Caki2 (cell line): Measurements from ENCODE around the gene BMERB1. TPM values are rescaled to one million over a fixed set of nuclear protein-coding genes. Genes with fewer than 3 reads are reported as not detected.

ENCODE experiments used
- DNase-seq: peaks from one replicate; pipeline ENCODE4 v3.0.0-alpha.2; 2015; ENCODE audit warnings: low read depth
- in situ Hi-C: cut with HindIII; loops from 2 replicates; pipeline ENCODE4 v1.10.0; 2016; ENCODE audit warnings: low sequenced_read_pairs, low pct_unique_long_range_greater_than_20kb, mixed read lengths
- total RNA-seq: library from RNA; depleted of rRNA; stranded (reverse); fragments of >200 nt; shearing (Covaris generic); gene quantifications from 2 replicates; pipeline ENCODE4 v1.2.3, GENCODE V29; 2014; ENCODE audit warnings: low replicate concordance

The BMERB1 gene
- total RNA-seq, 1 experiment from 2014 or later, result 68.5 TPM

GRCh38 chr16:15509593-15510535 lies 75.5 kb downstream of the BMERB1 start:
- peak; percentile 61 for DNase-seq

DNA sequence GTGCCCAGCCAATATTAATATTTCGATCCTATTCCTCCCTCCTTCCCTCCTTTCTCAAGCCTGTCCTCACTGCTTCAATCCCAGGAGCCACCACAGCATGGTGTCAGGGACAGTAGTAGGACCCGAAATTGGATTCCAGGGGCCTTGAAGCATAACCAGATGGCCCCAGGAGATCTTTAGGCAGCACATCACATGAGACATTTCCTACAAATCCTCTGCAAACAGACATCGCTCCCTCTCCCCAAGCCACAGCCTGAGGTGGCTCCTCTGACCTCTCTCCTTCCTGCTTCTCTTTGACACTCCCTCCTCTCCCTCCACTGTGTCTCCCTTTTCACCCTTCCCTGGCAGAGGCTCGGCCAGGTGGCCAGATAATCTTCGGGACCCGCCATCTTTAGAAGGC lies 76.6 kb downstream of the BMERB1 start:
- in situ Hi-C loops, result loop anchor here (25.0 kb wide), 1 partner anchor 99 kb away; no protein-coding TSS in a partner anchor
- peak; percentile 42 for DNase-seq

More at GRCh38 chr16:15509593-15510535, 75.5 kb downstream of the BMERB1 start:
- in situ Hi-C loops, result loop anchor here (25.0 kb wide), 1 partner anchor 98 kb away; no protein-coding TSS in a partner anchor

GRCh38 chr16:15511759-15512487 lies 77.5 kb downstream of the BMERB1 start:
- DNase-seq, result no peak
- in situ Hi-C loops, result loop anchor here (25.0 kb wide), 1 partner anchor 100 kb away; no protein-coding TSS in a partner anchor

DNA sequence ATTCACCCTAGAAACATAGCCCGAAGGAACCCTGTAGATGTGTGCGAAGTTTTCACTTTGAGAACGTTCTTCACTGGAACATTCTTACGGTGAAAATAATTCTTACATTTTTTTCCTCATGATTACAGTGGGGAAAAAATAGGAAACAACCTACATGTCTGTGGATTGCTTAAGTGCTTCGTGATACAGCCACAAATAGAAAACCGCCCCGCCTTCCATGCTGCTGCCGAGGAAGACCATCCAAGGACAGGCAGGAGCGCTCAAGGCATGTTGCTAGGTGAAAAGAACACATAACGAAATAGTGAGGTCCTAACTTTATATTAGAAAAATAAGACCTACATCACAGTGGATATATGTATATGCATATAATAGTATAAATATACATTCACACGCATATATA lies 78.8 kb downstream of the BMERB1 start:
- in situ Hi-C loops, result loop anchor here (25.0 kb wide), 1 partner anchor 101 kb away; no protein-coding TSS in a partner anchor
- DNase-seq, result no peak

DNA sequence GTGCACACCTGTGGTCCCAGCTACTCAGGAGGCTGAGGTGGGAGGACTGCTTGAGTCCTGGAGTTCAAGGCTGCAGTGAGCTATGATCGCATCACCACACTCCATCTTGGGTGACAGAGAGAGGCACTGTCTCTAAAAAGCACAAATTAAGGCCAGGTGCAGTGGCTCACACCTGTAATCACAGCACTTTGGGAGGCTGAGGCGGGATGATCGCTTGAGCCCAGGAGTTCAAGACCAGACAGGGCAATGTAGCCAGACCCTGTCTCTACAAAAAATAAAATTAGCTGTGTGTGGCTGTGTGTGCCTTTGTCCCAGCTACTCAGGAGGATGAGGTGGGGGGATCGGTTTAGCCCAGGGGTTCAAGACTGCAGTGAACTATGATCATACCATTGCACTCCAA lies 81.6 kb downstream of the BMERB1 start:
- no peak for DNase-seq
- in situ Hi-C loops, result loop anchor here (25.0 kb wide), 1 partner anchor 104 kb away; no protein-coding TSS in a partner anchor

DNA sequence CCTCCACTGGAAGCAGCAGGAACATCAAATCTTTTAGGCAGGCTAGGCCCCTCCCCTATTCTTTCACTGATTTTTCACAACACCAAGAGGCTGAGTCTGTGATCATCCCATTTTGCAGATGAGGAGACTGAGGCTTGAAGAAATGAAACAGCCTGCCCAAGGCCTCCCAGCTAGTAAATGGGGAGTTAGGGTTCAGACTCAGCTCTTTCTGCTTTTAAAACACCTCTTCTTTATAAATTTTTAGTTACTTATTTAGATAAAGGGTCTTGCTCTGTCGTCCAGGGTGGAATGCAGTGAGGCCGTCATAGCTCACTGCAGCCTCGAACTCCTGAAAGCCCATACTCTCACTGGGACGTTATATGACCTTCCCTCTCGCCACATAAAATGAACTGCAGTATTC lies 82.2 kb downstream of the BMERB1 start:
- in situ Hi-C loops, result loop anchor here (25.0 kb wide), 1 partner anchor 104 kb away; no protein-coding TSS in a partner anchor
- DNase-seq, result no peak

DNA sequence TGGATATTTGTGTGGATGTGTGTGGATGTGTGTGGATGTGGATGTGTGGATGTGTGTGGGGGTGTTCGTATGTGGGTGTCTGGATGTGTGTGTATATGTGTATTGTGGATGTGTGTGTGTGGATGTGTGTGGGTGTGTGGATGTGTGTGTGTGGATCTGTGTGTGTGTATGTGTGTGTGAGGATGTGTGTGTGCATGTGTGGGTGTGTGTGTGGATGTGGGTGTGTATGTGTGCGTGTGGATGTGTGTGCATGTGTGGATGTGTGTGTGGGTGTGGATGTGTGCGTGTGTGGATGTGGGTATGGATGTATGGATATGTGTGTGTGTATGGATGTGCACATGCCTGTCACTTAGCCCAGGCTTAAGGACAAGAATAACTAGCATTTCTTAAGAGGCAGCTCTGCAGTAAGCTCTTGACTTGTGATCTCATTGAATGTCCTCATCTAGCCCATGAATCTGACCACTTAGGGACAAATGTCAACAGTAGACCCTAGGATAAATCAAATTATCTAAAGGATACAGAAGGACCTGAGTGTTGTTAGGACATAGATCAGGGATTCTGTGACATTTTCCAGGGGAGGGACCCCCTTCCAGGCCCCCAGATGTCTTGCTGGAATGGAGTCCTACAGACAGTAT lies 83.5 kb downstream of the BMERB1 start:
- DNase-seq, result no peak
- in situ Hi-C loops, result loop anchor here (25.0 kb wide), 1 partner anchor 106 kb away; no protein-coding TSS in a partner anchor

DNA sequence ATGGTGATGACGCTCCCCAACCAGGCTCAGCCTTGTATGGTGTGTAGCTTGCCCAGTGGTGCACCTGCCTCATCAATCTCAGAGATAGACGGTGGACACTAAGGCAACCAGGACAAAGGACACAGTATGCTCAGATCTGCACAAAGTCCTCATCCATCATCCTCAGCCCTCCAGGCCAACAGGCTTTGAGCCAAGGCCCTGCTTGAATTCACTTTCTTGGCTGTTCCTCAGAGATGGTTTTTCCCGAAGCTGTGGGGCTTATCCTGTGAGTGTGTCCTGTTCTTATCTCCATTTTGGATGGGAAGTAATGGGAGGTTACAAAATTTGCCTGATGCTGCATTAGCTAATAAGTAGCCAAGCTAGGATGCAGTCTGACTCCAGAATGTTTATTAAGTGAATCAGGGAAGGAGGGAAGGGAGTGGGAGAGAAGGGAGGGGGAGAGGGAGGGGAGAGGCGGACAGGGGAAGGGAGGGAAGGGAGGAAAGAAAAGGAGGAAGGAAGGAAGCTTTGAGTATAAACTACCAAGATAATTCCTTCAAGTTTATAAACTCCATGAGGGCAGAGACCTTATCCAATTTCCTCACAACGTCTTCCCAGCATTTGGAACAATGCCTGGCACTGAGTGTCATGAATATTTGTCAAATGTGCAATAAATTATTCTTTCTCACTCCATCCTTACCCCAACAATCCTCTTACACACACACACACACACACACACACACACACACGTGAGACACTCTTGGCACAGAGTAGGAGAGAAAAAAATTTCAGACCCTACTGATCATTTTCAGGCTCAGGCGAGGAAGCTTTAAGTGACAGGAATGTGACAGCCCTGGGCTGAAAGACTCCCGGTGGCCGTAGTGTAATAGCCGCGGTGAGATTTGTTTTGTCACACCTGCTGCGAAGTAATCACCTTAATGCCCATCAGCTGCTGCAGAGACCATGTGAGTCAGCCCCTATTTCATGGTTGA lies 84.3 kb downstream of the BMERB1 start:
- peak; percentile 92 for DNase-seq
- in situ Hi-C loops, result loop anchor here (25.0 kb wide), 1 partner anchor 106 kb away; no protein-coding TSS in a partner anchor

- in situ Hi-C loops, result loop anchor here (25.0 kb wide), 1 partner anchor 107 kb away; no protein-coding TSS in a partner anchor
- no peak for DNase-seq
Measured at GRCh38 chr16:15519790-15520189, 85.4 kb downstream of the BMERB1 start.

GRCh38 chr16:15521390-15521757 lies 87.0 kb downstream of the BMERB1 start:
- in situ Hi-C loops, result loop anchor here (25.0 kb wide), 1 partner anchor 109 kb away; no protein-coding TSS in a partner anchor
- DNase-seq, result no peak

- in situ Hi-C loops, result loop anchor here (25.0 kb wide), 1 partner anchor 110 kb away; no protein-coding TSS in a partner anchor
Measured at GRCh38 chr16:15521758-15522509, 87.5 kb downstream of the BMERB1 start.

GRCh38 chr16:15523092-15523541 lies 88.7 kb downstream of the BMERB1 start:
- no peak for DNase-seq
- in situ Hi-C loops, result loop anchor here (25.0 kb wide), 1 partner anchor 111 kb away; no protein-coding TSS in a partner anchor

More at GRCh38 chr16:15521758-15522509, 87.5 kb downstream of the BMERB1 start:
- DNase-seq, result no peak

GRCh38 chr16:15523939-15524338 lies 89.6 kb downstream of the BMERB1 start:
- no peak for DNase-seq
- in situ Hi-C loops, result loop anchor here (25.0 kb wide), 1 partner anchor 112 kb away; no protein-coding TSS in a partner anchor

GRCh38 chr16:15524966-15525365 lies 90.6 kb downstream of the BMERB1 start:
- in situ Hi-C loops, result loop anchor here (25.0 kb wide), 1 partner anchor 113 kb away; no protein-coding TSS in a partner anchor
- no peak for DNase-seq

DNA sequence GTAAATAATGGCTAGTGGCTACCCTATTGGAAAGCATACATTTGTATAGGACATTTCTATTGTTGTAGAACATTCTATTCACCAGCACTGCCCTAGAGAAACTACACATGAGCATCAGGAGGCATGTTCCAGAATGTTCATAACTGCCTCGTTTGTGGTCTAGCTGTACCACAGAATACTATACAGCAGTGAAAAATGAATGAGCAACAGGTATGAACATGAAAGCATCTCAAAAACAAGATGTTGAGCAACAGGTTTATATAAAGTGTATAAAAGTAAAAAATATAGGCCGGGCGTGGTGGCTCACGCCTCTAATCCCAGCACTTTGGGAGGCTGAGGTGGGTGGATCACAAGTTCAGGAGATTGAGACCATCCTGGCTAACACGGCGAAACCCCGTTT lies 91.7 kb downstream of the BMERB1 start:
- in situ Hi-C loops, result no loop called here
- no peak for DNase-seq

GRCh38 chr16:15526731-15527130 lies 92.3 kb downstream of the BMERB1 start:
- DNase-seq, result no peak
- in situ Hi-C loops, result no loop called here
